H9 (cell line): ENCODE data around the gene SELENOM. TPM values are rescaled to one million over a fixed set of nuclear protein-coding genes. Genes with fewer than 3 reads are reported as not detected.

ENCODE experiments used
- DNase-seq: peaks from one replicate; pipeline ENCODE4 v3.0.0-alpha.2; 2017
- H2AFZ ChIP-seq: one replicate; pipeline ENCODE4 v1.6.1; 2013; ENCODE audit warnings: mild to moderate bottlenecking, low read length, control low read depth, moderate library complexity
- H2AK5ac ChIP-seq: 2 replicates; pipeline ENCODE4 v1.6.1; 2013; ENCODE audit warnings: low read length, control low read depth, mixed read lengths; ENCODE audit not compliant: insufficient read length
- H2BK120ac ChIP-seq: one replicate; pipeline ENCODE4 v1.6.1; 2013; ENCODE audit warnings: low read depth, mild to moderate bottlenecking, low read length, control low read depth, inconsistent platforms; ENCODE audit not compliant: poor library complexity, severe bottlenecking
- H2BK12ac ChIP-seq: 2 replicates; pipeline ENCODE4 v1.6.1; 2013; ENCODE audit warnings: low read length, control low read depth, mixed read lengths, low read depth; ENCODE audit not compliant: insufficient read length
- H2BK15ac ChIP-seq: 2 replicates; pipeline ENCODE4 v1.6.1; 2013; ENCODE audit warnings: low read depth, low read length, control low read depth
- H2BK20ac ChIP-seq: one replicate; pipeline ENCODE4 v1.6.1; 2013; ENCODE audit warnings: low read depth, mild to moderate bottlenecking, low read length, control low read depth, inconsistent platforms; ENCODE audit not compliant: poor library complexity, severe bottlenecking
- H2BK5ac ChIP-seq: 2 replicates; pipeline ENCODE4 v1.6.1; 2013; ENCODE audit warnings: low read length, control low read depth, mixed read lengths; ENCODE audit not compliant: insufficient read length
- H3K14ac ChIP-seq: 2 replicates; pipeline ENCODE4 v1.6.1; 2013; ENCODE audit warnings: low read length, control low read depth; ENCODE audit not compliant: insufficient read depth
- H3K18ac ChIP-seq: 2 replicates; pipeline ENCODE4 v1.6.1; 2013; ENCODE audit warnings: low read depth, mild to moderate bottlenecking, mixed read lengths, low read length, control low read depth; ENCODE audit not compliant: insufficient read length
- H3K23ac ChIP-seq: 2 replicates; pipeline ENCODE4 v1.6.1; 2013; ENCODE audit warnings: low read length, control low read depth, mixed read lengths, low read depth; ENCODE audit not compliant: insufficient read length
- H3K23me2 ChIP-seq: 2 replicates; pipeline ENCODE4 v1.6.1; 2013; ENCODE audit warnings: low read depth, mild to moderate bottlenecking, mixed read lengths, low read length, control low read depth; ENCODE audit not compliant: insufficient read length, poor library complexity, severe bottlenecking
- H3K27ac ChIP-seq: 2 replicates; pipeline ENCODE4 v1.5.1; 2013; ENCODE audit warnings: low read length, control low read depth, mixed read lengths, low read depth; ENCODE audit not compliant: insufficient read length
- H3K27me3 ChIP-seq: 2 replicates; pipeline ENCODE4 v1.6.1; 2013; ENCODE audit warnings: low read length, control low read depth, inconsistent platforms; ENCODE audit not compliant: insufficient read depth
- H3K4ac ChIP-seq: 2 replicates; pipeline ENCODE4 v1.6.1; 2013; ENCODE audit warnings: low read depth, mild to moderate bottlenecking, control low read depth, inconsistent platforms, low read length, moderate library complexity
- H3K4me1 ChIP-seq: 2 replicates; pipeline ENCODE4 v1.6.1; 2013; ENCODE audit warnings: low read length, control low read depth, inconsistent platforms; ENCODE audit not compliant: insufficient read depth
- H3K4me2 ChIP-seq: 2 replicates; pipeline ENCODE4 v1.6.1; 2013; ENCODE audit warnings: low read length, control low read depth, mixed read lengths; ENCODE audit not compliant: insufficient read length, insufficient read depth
- H3K56ac ChIP-seq: 2 replicates; pipeline ENCODE4 v1.6.1; 2013; ENCODE audit warnings: low read depth, mild to moderate bottlenecking, mixed read lengths, low read length, control low read depth; ENCODE audit not compliant: insufficient read length
- H3K79me1 ChIP-seq: 2 replicates; pipeline ENCODE4 v1.6.1; 2013; ENCODE audit warnings: low read depth, mild to moderate bottlenecking, moderate library complexity, low read length, control low read depth, inconsistent platforms; ENCODE audit not compliant: insufficient read depth, poor library complexity, severe bottlenecking
- H3K79me2 ChIP-seq: 2 replicates; pipeline ENCODE4 v1.6.1; 2013; ENCODE audit warnings: low read length, control low read depth, inconsistent platforms; ENCODE audit not compliant: insufficient read depth
- H3K9ac ChIP-seq: 2 replicates; pipeline ENCODE4 v1.6.1; 2013; ENCODE audit warnings: low read length, control low read depth, mixed read lengths; ENCODE audit not compliant: insufficient read length; ENCODE audit errors: extremely low read depth
- H3K9me3 ChIP-seq: one replicate; pipeline ENCODE4 v1.6.1; 2013; ENCODE audit warnings: low read depth, low read length, inconsistent platforms; ENCODE audit not compliant: control insufficient read depth
- H3T11ph ChIP-seq: one replicate; pipeline ENCODE4 v1.6.1; 2013; ENCODE audit warnings: mild to moderate bottlenecking, low read length, control low read depth, inconsistent platforms
- H4K20me1 ChIP-seq: one replicate; pipeline ENCODE4 v1.6.1; 2013; ENCODE audit not compliant: control insufficient read depth, insufficient read length, insufficient read depth
- H4K5ac ChIP-seq: 2 replicates; pipeline ENCODE4 v1.6.1; 2013; ENCODE audit warnings: low read depth, mild to moderate bottlenecking, mixed read lengths, low read length, control low read depth; ENCODE audit not compliant: insufficient read length
- H4K8ac ChIP-seq: replicated peaks from 2 replicates; pipeline ENCODE4 v1.6.1; 2013; ENCODE audit warnings: low read length, control low read depth, mixed read lengths, low read depth; ENCODE audit not compliant: insufficient read length
- H4K91ac ChIP-seq: 2 replicates; pipeline ENCODE4 v1.6.1; 2013; ENCODE audit warnings: low read depth, mild to moderate bottlenecking, moderate library complexity, mixed read lengths, low read length, control low read depth; ENCODE audit not compliant: insufficient read length
- H3K27ac Mint-ChIP-seq, 3 experiments: 2 replicates in 2 of 3; 3 replicates in 1 of 3; pipeline ENCODE4 v1.8.0; 2020 to 2021; ENCODE audit warnings: mixed read lengths in 3 of 3, mild to moderate bottlenecking in 1 of 3, moderate library complexity in 1 of 3
- H3K27me3 Mint-ChIP-seq: 2 replicates; pipeline ENCODE4 v1.8.0; 2021; ENCODE audit warnings: low read depth, mild to moderate bottlenecking, moderate library complexity, mixed read lengths
- H3K36me3 Mint-ChIP-seq, 3 experiments: 2 replicates in 2 of 3; 3 replicates in 1 of 3; pipeline ENCODE4 v1.8.0; 2020 to 2021; ENCODE audit warnings: low read depth in 3 of 3, mixed read lengths in 3 of 3; ENCODE audit not compliant: insufficient read depth in 1 of 3
- H3K4me1 Mint-ChIP-seq, 2 experiments: 2 replicates each; pipeline ENCODE4 v1.8.0; 2020; ENCODE audit warnings: mixed read lengths in 2 of 2
- H3K4me3 Mint-ChIP-seq, 2 experiments: 2 replicates in 1 of 2; 3 replicates in 1 of 2; pipeline ENCODE4 v1.8.0; 2020 to 2021; ENCODE audit warnings: mild to moderate bottlenecking in 2 of 2, mixed read lengths in 2 of 2, moderate library complexity in 1 of 2
- H3K9me3 Mint-ChIP-seq, 2 experiments: 2 replicates in 1 of 2; 3 replicates in 1 of 2; pipeline ENCODE4 v1.8.0; 2020; ENCODE audit warnings: mild to moderate bottlenecking in 2 of 2, mixed read lengths in 2 of 2, moderate library complexity in 1 of 2
- CTCF ChIP-seq: fragments of 200-600 bp; sonication (generic); conservative IDR thresholded peaks from 3 replicates; pipeline ENCODE4 v1.8.0; 2021; ENCODE audit warnings: antibody characterized with exemption, mild to moderate bottlenecking
- WGBS: extraction: QIAGEN DNeasy Blood & Tissue Kit; methylation state at CpG from one replicate; pipeline ENCODE4 v1.1.7; 2013; ENCODE audit warnings: missing lambda C conversion rate, low lambda C conversion rate, mixed read lengths; ENCODE audit not compliant: insufficient read length; ENCODE audit errors: extremely low coverage; 5-methylcytosine and 5-hydroxymethylcytosine counted together
- total RNA-seq: library from RNA; stranded (reverse); gene quantifications from 2 replicates; pipeline ENCODE4 v1.2.1, GENCODE V29; 2021

Gene SELENOM
- total RNA-seq, 1 experiment from 2014 or later, result 18.6 TPM

GRCh38 chr22:31102441-31103081 is 4.8 kb downstream of the SELENOM start:
- peaks cover 0 to under 1% of the 10 kb centered on the region in 2 experiments; a peak in 1 of 5 replicates for H3K9me3 Mint-ChIP-seq
- peaks cover 0 to 1% (median 0%) of the 10 kb centered on the region in 3 experiments; a peak in 2 of 7 replicates for H3K36me3 Mint-ChIP-seq
- no peak overlapping the region for H3K9ac ChIP-seq
- H2BK15ac ChIP-seq, result no peak overlapping the region
- no peaks in the 10 kb centered on the region for H3K79me1 ChIP-seq
- H3K23me2 ChIP-seq, result peaks cover 8% of the 10 kb centered on the region
- no peak overlapping the region for H4K91ac ChIP-seq
- no peak overlapping the region for H2BK20ac ChIP-seq
- no peak overlapping the region for H3K56ac ChIP-seq
- H3K4ac ChIP-seq, result no peak overlapping the region
- no peak overlapping the region for H2AFZ ChIP-seq
- no peak overlapping the region for H2BK12ac ChIP-seq
- no peak overlapping the region for H4K8ac ChIP-seq
- H3K4me1 Mint-ChIP-seq, result peaks cover 7 to 37% of the 10 kb centered on the region in 2 experiments
- peaks cover 24% of the 10 kb centered on the region for H3K27me3 Mint-ChIP-seq
- no peak overlapping the region; a peak in 1 of 7 replicates for H3K27ac Mint-ChIP-seq
- H3K9me3 ChIP-seq, result no peaks in the 10 kb centered on the region
- no peak overlapping the region for H3K4me2 ChIP-seq
- H3K4me1 ChIP-seq, result 0 out of 2 replicates have a peak, but pooled peaks cover 3% of the 10 kb centered on the region
- TF ChIP-seq CTCF, result no peak
- H3K27ac ChIP-seq, result no peak overlapping the region
- H3K27me3 ChIP-seq, result peaks cover 12% of the 10 kb centered on the region; the same call in 1 of the 2 replicates
- H2AK5ac ChIP-seq, result no peak overlapping the region
- H3K4me3 Mint-ChIP-seq, result no peak overlapping the region
- no peak overlapping the region for H2BK5ac ChIP-seq
- no peak overlapping the region for H4K5ac ChIP-seq
- H3K14ac ChIP-seq, result no peak overlapping the region
- H2BK120ac ChIP-seq, result no peak overlapping the region
- no peak overlapping the region for H3T11ph ChIP-seq
- no peak overlapping the region for H3K23ac ChIP-seq
- no CpG with 5 or more reads among the region's 8 CpGs for WGBS
- DNase-seq, result no peak
- no peaks in the 10 kb centered on the region for H3K79me2 ChIP-seq
- no peaks in the 10 kb centered on the region for H4K20me1 ChIP-seq
- H3K18ac ChIP-seq, result no peak overlapping the region
